Gastroesophageal sphincter (tissue), 4 donors: ENCODE results near the gene MRPS22. TPM values are rescaled to one million over a fixed set of nuclear protein-coding genes. Genes with fewer than 3 reads are reported as not detected.
A peak's percentile ranks its signal among the peaks of the same experiment; 100 is the strongest.

Source experiments
- ATAC-seq: fragments of 150-250 bp; one replicate; pipeline ENCODE4 v1.9.1; 2016; ENCODE audit warnings: mild to moderate bottlenecking, moderate library complexity
- H3K27ac ChIP-seq, 4 donors: fragments of 200-600 bp; sonication (generic) in 3 of 4; 1 replicate in 3 of 4; 2 replicates in 1 of 4; pipeline ENCODE4 v1.5.1; 2016 to 2019
- H3K27me3 ChIP-seq: fragments of 200-600 bp; sonication (generic); one replicate; pipeline ENCODE4 v1.5.1; 2019
- H3K36me3 ChIP-seq, 2 donors: fragments of 200-600 bp; sonication (generic); one replicate each; pipeline ENCODE4 v1.5.1; 2019; ENCODE audit warnings: control low read depth in 1 of 2
- H3K4me1 ChIP-seq, 3 donors: fragments of 200-600 bp; sonication (generic); 1 replicate in 2 of 3; 2 replicates in 1 of 3; pipeline ENCODE4 v1.5.1; 2016 to 2019; ENCODE audit warnings: control low read depth in 2 of 3
- H3K4me3 ChIP-seq, 2 donors: fragments of 200-600 bp; sonication (generic); one replicate each; pipeline ENCODE4 v1.5.1; 2019; ENCODE audit warnings: mild to moderate bottlenecking in 1 of 2, moderate library complexity in 1 of 2
- H3K9me3 ChIP-seq, 3 donors: fragments of 200-600 bp; sonication (generic); one replicate each; pipeline ENCODE4 v1.5.1; 2017 to 2019; ENCODE audit warnings: control low read depth in 2 of 3
- CTCF ChIP-seq, 4 experiments: fragments of 200-600 bp in 2 of 4; fragments of 450-650 bp in 2 of 4; sonication (generic) in 1 of 4; IDR thresholded peaks; one replicate each; pipeline ENCODE4 v1.5.1; 2017 to 2019; ENCODE audit warnings: antibody characterized with exemption in 4 of 4, mild to moderate bottlenecking in 2 of 4, moderate library complexity in 2 of 4
- EP300 ChIP-seq: sonication (generic); formaldehyde crosslinking; IDR thresholded peaks from one replicate; pipeline ENCODE4 v1.6.1; 2017; ENCODE audit warnings: antibody characterized with exemption, mild to moderate bottlenecking
- POLR2A ChIP-seq, 2 donors: fragments of 450-650 bp; IDR thresholded peaks; one replicate each; pipeline ENCODE4 v1.6.1; 2017; ENCODE audit warnings: antibody characterized with exemption in 2 of 2, mild to moderate bottlenecking in 2 of 2, moderate library complexity in 1 of 2
- POLR2AphosphoS5 ChIP-seq: sonication (generic); formaldehyde crosslinking; IDR thresholded peaks from one replicate; pipeline ENCODE4 v1.6.1; 2017; ENCODE audit warnings: antibody characterized with exemption
- WGBS, 2 donors: methylation state at CpG; one replicate each; pipeline ENCODE4 v1.1.5; 2018; ENCODE audit warnings: low coverage in 1 of 2; 5-methylcytosine and 5-hydroxymethylcytosine counted together
- total RNA-seq, 4 donors: library from RNA; depleted of rRNA; stranded (reverse); fragments of >200 nt; gene quantifications; one replicate each; pipeline ENCODE4 v1.1.0, GENCODE V29; 2016

MRPS22 gene
- total RNA-seq, 4 donors from 2014 or later, result 52.6 to 68.8 (median 56.6) TPM

- Histone ChIP-seq H3K27ac (no peak overlapping the region), H3K9me3 (no peaks in the 10 kb centered on the region), H3K36me3 (no peaks in the 10 kb centered on the region), H3K27me3 (no peaks in the 10 kb centered on the region), H3K4me3 (no peak overlapping the region), H3K4me1 (peaks cover 0 to 2% (median 0%) of the 10 kb centered on the region in 3 donors)
- no peak for ATAC-seq
- TF ChIP-seq POLR2A (IDR thresholded peaks at IDR 0.05) (no peak), EP300 (no peak), POLR2AphosphoS5 (no peak)
- WGBS, 2 donors, result 36 to 52% methylated on average over 2 to 3 of the region's 4 CpGs
Observed at GRCh38 chr3:139339219-139339906, 4.5 kb upstream of the MRPS22 start.

- Histone ChIP-seq H3K4me1 (peaks cover 0 to 16% (median 7%) of the 10 kb centered on the region in 3 donors), H3K36me3 (no peaks in the 10 kb centered on the region), H3K27ac (no peak overlapping the region), H3K4me3 (no peak overlapping the region), H3K9me3 (no peaks in the 10 kb centered on the region), H3K27me3 (no peaks in the 10 kb centered on the region)
- no peak for ATAC-seq
- TF ChIP-seq CTCF (IDR thresholded peaks at IDR 0.05) (no peak), POLR2A (IDR thresholded peaks at IDR 0.05) (no peak), POLR2AphosphoS5 (no peak), EP300 (no peak)
Observed at GRCh38 chr3:139340784-139341183, 3.0 kb upstream of the MRPS22 start.

DNA sequence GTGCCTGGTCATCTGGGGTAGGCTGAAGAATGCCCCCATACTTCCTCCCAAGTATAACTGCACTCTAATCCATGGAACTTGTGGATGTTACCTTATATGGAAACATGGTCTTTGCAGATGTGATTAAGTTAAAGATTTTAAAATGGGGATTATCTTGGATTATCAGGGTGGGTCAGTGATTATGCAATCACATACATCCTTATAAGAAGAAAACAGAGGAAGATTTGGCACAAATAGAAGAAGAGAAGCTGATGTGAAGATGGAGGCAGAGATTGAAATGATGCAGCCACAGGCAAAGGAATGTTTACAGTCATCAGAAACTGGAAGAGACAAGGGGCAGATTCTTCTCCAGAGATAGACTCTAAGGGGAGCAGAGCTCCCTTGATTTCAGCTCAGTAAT is 1.8 kb upstream of the MRPS22 start:
- no peak overlapping the region for H3K27ac ChIP-seq
- no peak for ATAC-seq
- H3K27me3 ChIP-seq, result no peaks in the 10 kb centered on the region
- peaks cover 0 to 5% of the 10 kb centered on the region in 2 donors for H3K36me3 ChIP-seq
- H3K9me3 ChIP-seq, result no peaks in the 10 kb centered on the region
- H3K4me1 ChIP-seq, result peaks cover 0 to 26% (median 7%) of the 10 kb centered on the region in 3 donors
- TF ChIP-seq POLR2A (IDR thresholded peaks at IDR 0.05) (no peak), CTCF (IDR thresholded peaks at IDR 0.05) (no peak), POLR2AphosphoS5 (no peak), EP300 (no peak)
- no peak overlapping the region for H3K4me3 ChIP-seq

DNA sequence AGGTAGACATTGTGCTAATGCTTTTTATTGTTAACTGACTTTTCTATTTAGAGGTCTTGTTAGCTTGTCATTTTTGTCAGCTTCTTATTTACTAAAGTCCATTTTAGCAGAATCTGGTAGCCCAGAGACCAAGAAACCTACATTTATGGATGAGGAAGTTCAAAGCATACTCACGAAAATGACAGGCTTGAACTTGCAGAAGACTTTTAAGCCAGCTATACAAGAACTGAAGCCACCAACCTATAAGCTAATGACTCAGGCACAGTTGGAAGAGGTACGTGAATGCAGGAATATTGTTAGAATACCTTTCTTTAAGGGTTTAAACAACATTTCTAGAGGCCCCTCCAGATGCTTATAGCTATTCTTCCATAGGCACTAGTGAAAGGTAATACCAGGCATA is 3.0 kb downstream of the MRPS22 start:
- TF ChIP-seq EP300 (no peak), CTCF (IDR thresholded peaks at IDR 0.05) (no peak), POLR2A (IDR thresholded peaks at IDR 0.05) (no peak), POLR2AphosphoS5 (no peak)
- 71 to 74% methylated on average over 1 to 2 of the region's 2 CpGs for WGBS, 2 donors
- ATAC-seq, result no peak
- Histone ChIP-seq H3K9me3 (no peaks in the 10 kb centered on the region), H3K27ac (no peak overlapping the region), H3K4me1 (peaks cover 0 to 26% (median 7%) of the 10 kb centered on the region in 3 donors), H3K4me3 (no peak overlapping the region), H3K36me3 (peaks cover 10 to 52% of the 10 kb centered on the region in 2 donors), H3K27me3 (no peaks in the 10 kb centered on the region)

GRCh38 chr3:139353920-139354556 is 10.2 kb downstream of the MRPS22 start:
- ATAC-seq, result no peak
- Histone ChIP-seq H3K27me3 (no peaks in the 10 kb centered on the region), H3K4me1 (peaks cover 0 to 4% (median 0%) of the 10 kb centered on the region in 3 donors), H3K27ac (no peak overlapping the region), H3K36me3 (peaks cover 21 to 100% of the 10 kb centered on the region in 2 donors), H3K4me3 (no peak overlapping the region), H3K9me3 (no peaks in the 10 kb centered on the region)
- WGBS, 2 donors, result 56 to 78% methylated on average over 3 of the region's 3 CpGs
- TF ChIP-seq EP300 (no peak), CTCF (IDR thresholded peaks at IDR 0.05) (peak in 3 of 4 experiments; percentile 13 to 39 (median 39))
